ENCODE results near the gene KLF11. TPM values are rescaled to one million over a fixed set of nuclear protein-coding genes. Genes with fewer than 3 reads are reported as not detected.
A peak's percentile ranks its signal among the peaks of the same experiment; 100 is the strongest.

The KLF11 gene
- total and polyA plus RNA-seq, 9 of the 15 experiments (the other 6 are each of a cell fraction or from before 2014, with no cell fraction given): 2.1 to 13.4 (median 6.5) TPM

DNA sequence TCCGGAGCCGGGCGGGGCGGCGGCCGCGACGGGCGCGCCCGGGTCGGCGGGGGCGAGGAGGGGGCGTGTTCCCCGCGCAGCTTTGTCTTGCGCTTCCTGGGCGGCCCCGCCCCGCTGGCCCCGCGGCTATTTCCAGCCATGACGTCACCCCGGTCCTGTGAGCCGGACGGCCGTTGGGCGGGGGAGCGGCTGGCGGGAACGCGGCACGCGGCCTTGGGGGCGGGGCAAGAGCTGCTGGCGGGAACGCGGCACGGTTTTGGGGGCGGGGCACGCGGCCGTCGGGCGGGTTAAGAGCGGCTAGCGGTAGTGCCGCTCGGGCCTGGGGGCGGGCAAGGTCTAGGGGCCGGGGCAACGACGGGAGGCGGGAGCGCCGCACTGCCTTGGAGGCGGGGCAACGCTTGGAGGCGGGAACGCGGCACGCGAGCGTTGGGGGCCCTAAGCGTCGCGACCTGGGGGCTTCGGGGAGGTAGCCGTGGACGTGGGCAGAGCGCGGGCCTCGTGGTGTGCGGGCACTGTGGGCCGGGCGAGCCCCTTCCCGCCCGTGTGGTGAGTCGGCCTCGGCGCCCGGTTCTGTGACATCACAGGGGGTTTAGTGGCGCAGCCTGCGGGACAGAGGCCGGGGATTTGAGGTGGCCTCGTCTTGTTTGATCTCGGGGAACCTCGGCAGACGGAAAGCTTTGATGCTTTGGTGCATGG, 704 bp downstream of the KLF11 start (continued):
- TF ChIP-seq, protein P1, sequence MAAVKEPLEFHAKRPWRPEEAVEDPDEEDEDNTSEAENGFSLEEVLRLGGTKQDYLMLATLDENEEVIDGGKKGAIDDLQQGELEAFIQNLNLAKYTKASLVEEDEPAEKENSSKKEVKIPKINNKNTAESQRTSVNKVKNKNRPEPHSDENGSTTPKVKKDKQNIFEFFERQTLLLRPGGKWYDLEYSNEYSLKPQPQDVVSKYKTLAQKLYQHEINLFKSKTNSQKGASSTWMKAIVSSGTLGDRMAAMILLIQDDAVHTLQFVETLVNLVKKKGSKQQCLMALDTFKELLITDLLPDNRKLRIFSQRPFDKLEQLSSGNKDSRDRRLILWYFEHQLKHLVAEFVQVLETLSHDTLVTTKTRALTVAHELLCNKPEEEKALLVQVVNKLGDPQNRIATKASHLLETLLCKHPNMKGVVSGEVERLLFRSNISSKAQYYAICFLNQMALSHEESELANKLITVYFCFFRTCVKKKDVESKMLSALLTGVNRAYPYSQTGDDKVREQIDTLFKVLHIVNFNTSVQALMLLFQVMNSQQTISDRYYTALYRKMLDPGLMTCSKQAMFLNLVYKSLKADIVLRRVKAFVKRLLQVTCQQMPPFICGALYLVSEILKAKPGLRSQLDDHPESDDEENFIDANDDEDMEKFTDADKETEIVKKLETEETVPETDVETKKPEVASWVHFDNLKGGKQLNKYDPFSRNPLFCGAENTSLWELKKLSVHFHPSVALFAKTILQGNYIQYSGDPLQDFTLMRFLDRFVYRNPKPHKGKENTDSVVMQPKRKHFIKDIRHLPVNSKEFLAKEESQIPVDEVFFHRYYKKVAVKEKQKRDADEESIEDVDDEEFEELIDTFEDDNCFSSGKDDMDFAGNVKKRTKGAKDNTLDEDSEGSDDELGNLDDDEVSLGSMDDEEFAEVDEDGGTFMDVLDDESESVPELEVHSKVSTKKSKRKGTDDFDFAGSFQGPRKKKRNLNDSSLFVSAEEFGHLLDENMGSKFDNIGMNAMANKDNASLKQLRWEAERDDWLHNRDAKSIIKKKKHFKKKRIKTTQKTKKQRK (IDR thresholded peaks at IDR 0.05; ENCODE audit: borderline replicate concordance, low read depth, low read length): no peak
- TF ChIP-seq, protein P2, sequence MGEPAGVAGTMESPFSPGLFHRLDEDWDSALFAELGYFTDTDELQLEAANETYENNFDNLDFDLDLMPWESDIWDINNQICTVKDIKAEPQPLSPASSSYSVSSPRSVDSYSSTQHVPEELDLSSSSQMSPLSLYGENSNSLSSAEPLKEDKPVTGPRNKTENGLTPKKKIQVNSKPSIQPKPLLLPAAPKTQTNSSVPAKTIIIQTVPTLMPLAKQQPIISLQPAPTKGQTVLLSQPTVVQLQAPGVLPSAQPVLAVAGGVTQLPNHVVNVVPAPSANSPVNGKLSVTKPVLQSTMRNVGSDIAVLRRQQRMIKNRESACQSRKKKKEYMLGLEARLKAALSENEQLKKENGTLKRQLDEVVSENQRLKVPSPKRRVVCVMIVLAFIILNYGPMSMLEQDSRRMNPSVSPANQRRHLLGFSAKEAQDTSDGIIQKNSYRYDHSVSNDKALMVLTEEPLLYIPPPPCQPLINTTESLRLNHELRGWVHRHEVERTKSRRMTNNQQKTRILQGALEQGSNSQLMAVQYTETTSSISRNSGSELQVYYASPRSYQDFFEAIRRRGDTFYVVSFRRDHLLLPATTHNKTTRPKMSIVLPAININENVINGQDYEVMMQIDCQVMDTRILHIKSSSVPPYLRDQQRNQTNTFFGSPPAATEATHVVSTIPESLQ (CRISPR knock-in tag; IDR thresholded peaks at IDR 0.05): peak; percentile 90; the same call in 1 of the 2 replicates
- TF ChIP-seq CBFA2T2 (conservative IDR thresholded peaks at IDR 0.05) (no peak), MIER1 (IDR thresholded peaks at IDR 0.05; ENCODE audit: low read depth) (no peak), BMI1 (IDR thresholded peaks at IDR 0.05; ENCODE audit: low read length) (no peak), EP300 (IDR thresholded peaks at IDR 0.05; ENCODE audit: low read length) (peak; percentile 67), MAZ (CRISPR knock-in tag; conservative IDR thresholded peaks at IDR 0.05 in 1 of 2, IDR thresholded peaks at IDR 0.05 in 1 of 2) (peak; percentile 89 to 92; a peak in 2 of 4 replicates), MYC (IDR thresholded peaks at IDR 0.05; ENCODE audit: low read depth, low read length) (peak; percentile 72), MYC (CRISPR knock-in tag; IDR thresholded peaks at IDR 0.05; ENCODE audit: borderline replicate concordance, low read depth) (no peak), ZNF175 (CRISPR knock-in tag; IDR thresholded peaks at IDR 0.05; ENCODE audit: low read depth) (no peak), ELF2 (CRISPR knock-in tag; IDR thresholded peaks at IDR 0.05) (no peak)
- TF ChIP-seq, protein P3, sequence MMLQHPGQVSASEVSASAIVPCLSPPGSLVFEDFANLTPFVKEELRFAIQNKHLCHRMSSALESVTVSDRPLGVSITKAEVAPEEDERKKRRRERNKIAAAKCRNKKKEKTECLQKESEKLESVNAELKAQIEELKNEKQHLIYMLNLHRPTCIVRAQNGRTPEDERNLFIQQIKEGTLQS (IDR thresholded peaks at IDR 0.05): peak; percentile 93
- TF ChIP-seq, protein P3 (CRISPR knock-in tag; conservative IDR thresholded peaks at IDR 0.05): peak; percentile 81
- TF ChIP-seq, protein P4, sequence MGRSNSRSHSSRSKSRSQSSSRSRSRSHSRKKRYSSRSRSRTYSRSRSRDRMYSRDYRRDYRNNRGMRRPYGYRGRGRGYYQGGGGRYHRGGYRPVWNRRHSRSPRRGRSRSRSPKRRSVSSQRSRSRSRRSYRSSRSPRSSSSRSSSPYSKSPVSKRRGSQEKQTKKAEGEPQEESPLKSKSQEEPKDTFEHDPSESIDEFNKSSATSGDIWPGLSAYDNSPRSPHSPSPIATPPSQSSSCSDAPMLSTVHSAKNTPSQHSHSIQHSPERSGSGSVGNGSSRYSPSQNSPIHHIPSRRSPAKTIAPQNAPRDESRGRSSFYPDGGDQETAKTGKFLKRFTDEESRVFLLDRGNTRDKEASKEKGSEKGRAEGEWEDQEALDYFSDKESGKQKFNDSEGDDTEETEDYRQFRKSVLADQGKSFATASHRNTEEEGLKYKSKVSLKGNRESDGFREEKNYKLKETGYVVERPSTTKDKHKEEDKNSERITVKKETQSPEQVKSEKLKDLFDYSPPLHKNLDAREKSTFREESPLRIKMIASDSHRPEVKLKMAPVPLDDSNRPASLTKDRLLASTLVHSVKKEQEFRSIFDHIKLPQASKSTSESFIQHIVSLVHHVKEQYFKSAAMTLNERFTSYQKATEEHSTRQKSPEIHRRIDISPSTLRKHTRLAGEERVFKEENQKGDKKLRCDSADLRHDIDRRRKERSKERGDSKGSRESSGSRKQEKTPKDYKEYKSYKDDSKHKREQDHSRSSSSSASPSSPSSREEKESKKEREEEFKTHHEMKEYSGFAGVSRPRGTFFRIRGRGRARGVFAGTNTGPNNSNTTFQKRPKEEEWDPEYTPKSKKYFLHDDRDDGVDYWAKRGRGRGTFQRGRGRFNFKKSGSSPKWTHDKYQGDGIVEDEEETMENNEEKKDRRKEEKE (IDR thresholded peaks at IDR 0.05; ENCODE audit: borderline replicate concordance in 1 of 2, control insufficient read depth in 1 of 2, low read depth in 2 of 2, low read length in 1 of 2): no peak
